ENCODE measurements around the gene UBE2L3. TPM values are rescaled to one million over a fixed set of nuclear protein-coding genes. Genes with fewer than 3 reads are reported as not detected.

Gene UBE2L3
- total and polyA plus RNA-seq, 2 of the 8 experiments (the other 6 are each of a cell fraction or from before 2014, with no cell fraction given) = 63.5 to 90.0 TPM

- ChIA-PET POLR2A (ENCODE audit: partially characterized antibody) (interaction anchor here (0.6 to 1.9 kb wide), 5 partner anchors 14 to 56 kb away, joined by 3 to 5 read pairs (median 3); no protein-coding TSS in a partner anchor), CTCF (ENCODE audit: partially characterized antibody) (interaction anchor here (0.9 to 24.1 kb wide), 9 partner anchors 9 to 40 kb away, joined by 3 to 499 read pairs (median 11); partner anchors contain the start of genes CCDC116 and SDF2L1)
Measured at GRCh38 chr22:21622011-21622918, 54.8 kb downstream of the UBE2L3 start.

More at GRCh38 chr22:21622011-21622918, 54.8 kb downstream of the UBE2L3 start:
- no peak overlapping the region for H4K5ac ChIP-seq (ENCODE audit: insufficient read length, low read depth, low read length)
- H3K23me2 ChIP-seq (ENCODE audit: low read depth, low read length) = no peaks in the 10 kb centered on the region
- peaks cover 0 to 8% (median 0%) of the 10 kb centered on the region in 4 experiments; a peak in 3 of 8 replicates for H3K36me3 ChIP-seq (ENCODE audit: control insufficient read depth in 2 of 4, insufficient read depth in 4 of 4, low read length in 3 of 4)
- WGBS, 2 experiments (ENCODE audit: extremely low coverage in 1 of 2, insufficient coverage in 1 of 2, insufficient read length in 1 of 2, insufficient replicate concordance in 2 of 2, low coverage in 1 of 2, low lambda C conversion rate in 2 of 2, missing lambda C conversion rate in 1 of 2) = 90% methylated on average over 17 of the region's 17 CpGs; no CpG with 5 or more reads in 1 of the 2 experiments
- peaks cover 18% of the 10 kb centered on the region for H3K79me1 ChIP-seq (ENCODE audit: low read depth, low read length)
- no peak overlapping the region for H2BK20ac ChIP-seq (ENCODE audit: low read length)
- H3K56ac ChIP-seq (replicated peaks; ENCODE audit: insufficient read length, low read depth, low read length) = no peak overlapping the region
- no peak overlapping the region for H2BK120ac ChIP-seq (replicated peaks; ENCODE audit: low read depth, low read length)
- no peak overlapping the region for H4K8ac ChIP-seq (ENCODE audit: extremely low read depth, insufficient read depth, low read length)
- H2BK15ac ChIP-seq (ENCODE audit: low read length) = no peak overlapping the region
- no peak overlapping the region; the same call in 1 of the 2 replicates for H2BK5ac ChIP-seq (ENCODE audit: low read depth, low read length)
- peaks cover 31 to 43% of the 10 kb centered on the region in 2 experiments for H4K20me1 ChIP-seq (replicated peaks in 1 of 2; ENCODE audit: control insufficient read depth in 1 of 2, insufficient read depth in 2 of 2, low read length in 2 of 2)
- H3K79me2 ChIP-seq (ENCODE audit: control insufficient read depth in 1 of 2, insufficient read depth in 2 of 2, low read length in 2 of 2) = peaks cover 0 to 16% of the 10 kb centered on the region in 2 experiments; a peak in 1 of 4 replicates
- H3K9me3 ChIP-seq (ENCODE audit: insufficient read depth in 2 of 2, low read depth in 1 of 2, low read length in 1 of 2) = no peaks in the 10 kb centered on the region
- no peak overlapping the region for H3K4me3 ChIP-seq (ENCODE audit: extremely low read depth in 1 of 4, insufficient read depth in 2 of 4, low read depth in 3 of 4, low read length in 4 of 4)
- no peak overlapping the region for H2AK5ac ChIP-seq (ENCODE audit: low read depth, low read length)
- no peaks in the 10 kb centered on the region; a peak in 4 of 7 replicates for H3K4me1 ChIP-seq (replicated peaks in 1 of 4; ENCODE audit: control insufficient read depth in 3 of 4, insufficient read depth in 4 of 4, low read length in 3 of 4)
- TF ChIP-seq NRF1 (IDR thresholded peaks at IDR 0.05; ENCODE audit: low read depth, low read length) (no peak), SP4 (IDR thresholded peaks at IDR 0.05; ENCODE audit: low read length) (no peak), HDAC2 (IDR thresholded peaks at IDR 0.05; ENCODE audit: borderline replicate concordance in 1 of 2, low read depth in 2 of 2, low read length in 2 of 2) (no peak), PHF8 (conservative IDR thresholded peaks at IDR 0.05; ENCODE audit: low read depth, low read length) (no peak), TBP (IDR thresholded peaks at IDR 0.05; ENCODE audit: low read depth, low read length) (no peak), CTBP2 (IDR thresholded peaks at IDR 0.05; ENCODE audit: borderline replicate concordance, insufficient read depth, insufficient read length, low read length) (no peak), GABPA (IDR thresholded peaks at IDR 0.05; ENCODE audit: borderline replicate concordance, insufficient read depth, low read length) (no peak)
- no peak overlapping the region for H3K23ac ChIP-seq (ENCODE audit: insufficient read length)
- H3K4ac ChIP-seq (replicated peaks; ENCODE audit: insufficient read length, low read depth, low read length) = no peak overlapping the region
- H3K18ac ChIP-seq (ENCODE audit: extremely low read depth, low read length) = no peak overlapping the region
- no peak overlapping the region for H3K27ac ChIP-seq (ENCODE audit: low read depth, low read length)
- H3K4me2 ChIP-seq (ENCODE audit: insufficient read depth in 1 of 2, low read depth in 2 of 2, low read length in 2 of 2) = no peak overlapping the region
- FAIRE-seq (no peak), DNase-seq (ENCODE audit: low read depth in 1 of 2, low spot score in 2 of 2) (no peak)
- no peaks in the 10 kb centered on the region for H3K27me3 ChIP-seq (replicated peaks in 1 of 4; ENCODE audit: control insufficient read depth in 3 of 4, extremely low read depth in 1 of 4, insufficient read depth in 3 of 4, low read length in 3 of 4)
- no peak overlapping the region for H2AFZ ChIP-seq (ENCODE audit: low read length)
- H3K9ac ChIP-seq (replicated peaks in 1 of 4; ENCODE audit: extremely low read depth in 1 of 4, low read depth in 3 of 4, low read length in 3 of 4) = no peak overlapping the region
- H3K14ac ChIP-seq (ENCODE audit: insufficient read length) = no peak overlapping the region
- H2BK12ac ChIP-seq (ENCODE audit: low read depth, low read length) = no peak overlapping the region
- H4K91ac ChIP-seq (replicated peaks; ENCODE audit: insufficient read length, low read length) = no peak overlapping the region
